Measurements from ENCODE around the gene INTS6L. TPM values are rescaled to one million over a fixed set of nuclear protein-coding genes. Genes with fewer than 3 reads are reported as not detected.
"Not testable (repeated sequence)": the region's sequence is repeated elsewhere in the genome, so short reads cannot be mapped to it uniquely, and the experiment has no call there.

INTS6L gene
- total RNA-seq, 1 donor from 2014 or later = 3.7 TPM

DNA sequence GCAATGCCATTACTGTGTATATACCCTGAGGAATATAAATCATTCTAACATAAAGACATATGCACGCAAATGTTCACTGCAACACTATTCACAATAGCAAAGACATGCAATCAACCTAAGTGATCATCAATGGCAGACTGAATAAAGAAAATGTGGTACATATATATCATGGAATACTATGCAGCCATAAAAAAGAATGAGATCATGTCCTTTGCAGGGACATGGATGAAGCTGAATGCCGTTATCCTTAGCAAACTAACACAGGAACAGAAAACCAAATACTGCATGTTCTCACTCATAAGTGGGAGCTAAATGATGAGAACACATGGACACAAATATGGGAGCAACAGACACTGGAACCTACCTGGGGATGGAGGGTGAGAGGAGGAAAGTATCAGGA is 73.6 kb downstream of the INTS6L start:
- DNase-seq (ENCODE audit: low spot score); intact Hi-C loops (cut with DNase I): not testable (repeated sequence)

DNA sequence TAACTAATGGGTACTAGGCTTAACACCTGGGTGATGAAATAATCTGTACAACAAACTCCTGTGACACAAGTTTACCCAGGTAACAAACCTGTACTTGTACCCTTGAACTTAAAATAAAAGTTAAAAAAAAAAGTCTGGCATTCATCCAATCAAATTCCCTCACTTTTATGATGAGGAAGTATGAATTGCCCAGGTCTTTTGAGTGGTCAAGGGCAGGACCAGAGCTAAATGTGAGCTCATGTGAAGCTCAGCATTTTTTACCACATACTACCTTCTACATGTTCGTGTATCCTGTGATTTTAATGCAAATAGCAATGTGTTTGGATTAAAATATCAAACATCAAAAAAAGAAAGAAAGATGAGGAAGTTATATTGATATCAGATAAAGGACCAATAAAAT is 74.0 kb downstream of the INTS6L start:
- intact Hi-C loops (cut with DNase I); DNase-seq (ENCODE audit: low spot score): not testable (repeated sequence)

DNA sequence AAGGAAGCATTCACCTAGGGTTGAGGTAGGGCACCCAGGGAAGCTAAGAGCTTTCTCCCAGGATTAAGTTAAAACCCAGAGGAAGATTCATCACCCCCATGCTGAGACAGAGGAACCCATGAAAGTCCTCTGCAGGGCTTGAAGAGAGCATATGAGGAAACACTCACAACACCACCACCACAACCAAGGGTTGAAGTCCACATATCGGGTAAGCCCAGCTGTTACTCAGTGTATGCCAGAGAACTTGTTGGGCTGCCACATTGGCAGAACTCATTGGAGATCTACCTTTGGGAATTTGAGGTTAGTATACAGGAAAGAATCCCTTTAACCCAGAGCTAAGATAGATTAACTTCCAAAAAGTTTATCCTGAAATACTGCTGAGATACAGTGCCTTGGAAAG is 75.1 kb downstream of the INTS6L start:
- DNase-seq (ENCODE audit: low spot score) = no peak
- intact Hi-C loops (cut with DNase I) = no loop called here

DNA sequence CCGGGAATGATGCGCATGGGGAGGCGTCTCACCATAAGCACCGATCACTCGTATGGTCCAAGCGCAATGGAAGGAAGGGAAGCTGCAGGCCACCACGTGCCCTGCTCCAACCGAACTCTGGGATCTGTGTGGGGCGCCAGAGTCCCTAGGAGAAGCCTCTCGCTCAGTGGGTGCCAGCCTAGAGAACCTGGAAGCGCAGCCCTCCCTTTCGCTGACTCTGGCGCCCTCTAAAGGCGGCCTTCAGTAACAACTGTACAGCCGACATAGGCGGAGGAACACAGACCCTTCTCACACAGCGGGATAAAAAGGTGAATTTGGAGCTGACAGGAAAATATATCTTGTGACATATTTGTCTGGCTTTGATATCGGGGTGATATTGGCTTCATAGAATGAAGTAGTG is 76.0 kb downstream of the INTS6L start:
- intact Hi-C loops (cut with DNase I) = no loop called here
- DNase-seq (ENCODE audit: low spot score) = no peak

DNA sequence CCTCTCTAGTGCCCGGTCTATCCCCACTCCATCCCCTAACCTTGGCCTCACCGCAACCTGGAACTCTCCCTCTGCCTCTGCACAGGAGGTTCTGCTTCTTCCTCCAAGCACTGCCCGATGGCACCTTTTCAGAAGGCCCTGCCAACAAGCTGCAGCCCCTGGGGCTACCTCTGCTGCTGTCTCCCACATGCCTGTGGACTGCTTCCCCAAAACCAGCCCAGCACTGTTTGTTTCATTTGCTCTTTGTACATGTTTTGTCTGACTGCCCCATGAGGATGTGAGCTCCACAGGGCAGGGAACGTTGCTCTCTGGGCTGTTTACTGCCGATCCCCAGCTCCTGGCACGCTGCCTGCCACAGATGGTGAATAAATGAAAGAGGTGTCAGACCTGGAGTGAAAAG is 85.4 kb downstream of the INTS6L start:
- intact Hi-C loops (cut with DNase I) = no loop called here

DNA sequence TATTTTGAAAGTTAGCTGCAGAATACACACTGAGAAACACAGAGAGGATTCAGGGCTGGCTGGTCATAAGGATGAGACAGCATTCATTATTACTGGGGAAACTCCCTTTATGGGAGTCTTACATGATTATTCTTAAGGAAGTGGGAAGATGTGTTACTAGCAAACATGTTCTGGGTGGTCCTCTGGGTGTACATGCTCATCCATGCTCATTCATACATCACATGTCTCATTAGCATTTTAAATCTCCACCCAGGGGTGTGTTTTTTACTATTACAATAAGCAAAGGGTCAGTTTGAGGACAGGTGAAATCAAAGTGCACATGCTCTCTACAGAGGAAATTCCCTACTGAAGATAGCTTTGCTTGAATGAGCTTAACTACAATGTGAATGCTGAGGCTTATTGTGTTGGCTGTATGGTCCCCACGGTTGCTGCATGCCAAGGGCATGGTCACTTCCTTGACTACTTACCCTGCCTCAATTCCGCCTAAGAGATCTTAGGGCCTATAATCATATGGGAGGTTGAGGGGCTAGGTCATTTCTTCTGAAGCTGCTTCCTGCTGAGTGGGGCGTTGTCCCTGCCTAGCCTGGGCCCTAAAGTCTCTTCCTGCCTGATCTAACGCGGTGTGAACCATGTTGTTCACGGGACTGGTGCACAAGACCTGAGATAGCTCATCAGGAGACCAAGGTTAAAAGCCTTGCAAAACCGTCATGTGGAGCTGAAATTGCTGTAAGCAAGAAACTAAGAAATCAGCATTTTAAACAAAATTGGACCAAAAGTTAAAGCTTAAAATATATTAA is 104.1 kb downstream of the INTS6L start:
- intact Hi-C loops (cut with DNase I); DNase-seq (ENCODE audit: low spot score): not testable (repeated sequence)

More for the DNA sequence above, 85.4 kb downstream of the INTS6L start:
- no peak for DNase-seq (ENCODE audit: low spot score)

DNA sequence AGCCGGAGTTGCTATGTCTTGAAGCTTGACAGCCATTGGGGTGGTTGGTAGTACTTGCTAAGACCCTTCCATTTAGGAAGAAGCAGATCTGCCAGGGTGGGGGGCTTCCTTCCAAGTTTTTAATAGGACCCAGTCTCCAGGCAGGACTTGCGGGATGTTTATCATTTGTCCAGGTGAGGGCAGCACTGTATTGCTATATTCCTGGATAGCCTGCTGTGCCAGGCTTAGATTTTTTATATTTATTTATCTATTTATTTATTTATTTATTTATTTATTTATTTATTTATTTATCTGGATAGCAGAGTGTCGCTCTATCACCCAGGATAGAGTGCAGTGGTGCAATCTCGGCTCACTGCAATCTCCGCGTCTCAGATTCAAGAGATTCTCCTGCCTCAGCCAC is 105.5 kb downstream of the INTS6L start:
- intact Hi-C loops (cut with DNase I) = no loop called here
- DNase-seq (ENCODE audit: low spot score) = no peak

DNA sequence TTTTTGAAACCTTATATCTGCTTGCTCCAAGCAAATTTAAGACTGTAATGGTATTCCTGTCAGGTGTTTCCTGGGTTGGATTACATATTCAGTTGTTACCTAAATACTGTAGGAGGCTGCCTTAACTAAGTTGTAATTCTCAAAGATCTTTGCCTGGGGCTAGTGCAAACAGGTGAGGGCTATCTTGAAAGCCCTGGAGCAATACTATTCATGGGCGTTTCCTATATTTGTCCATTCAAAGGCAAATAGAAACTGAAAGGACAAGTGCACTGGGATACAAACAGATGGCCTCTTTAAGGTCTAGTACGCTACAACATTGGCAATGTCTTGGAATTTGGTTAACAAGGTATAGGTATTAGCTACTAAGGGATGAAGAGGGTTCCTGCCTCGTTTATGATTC is 108.9 kb downstream of the INTS6L start:
- intact Hi-C loops (cut with DNase I) = no loop called here
- DNase-seq (ENCODE audit: low spot score) = no peak

Other genes with a start within 250 kb of the INTS6L start
- gene ETDC, start 211.2 kb upstream of the INTS6L start, total RNA-seq = not detected
- gene ZNF75D, start 176.6 kb upstream of the INTS6L start, total RNA-seq = 2.8 TPM
- 6.4 TPM for gene ZNF449, start 175.9 kb upstream of the INTS6L start, total RNA-seq
- 0.97 TPM for gene SMIM10L2A, start 98.7 kb upstream of the INTS6L start, total RNA-seq
- gene CT45A1, start 193.0 kb downstream of the INTS6L start, total RNA-seq = not detected
- gene CT45A3, start 247.5 kb downstream of the INTS6L start, total RNA-seq = not detected

Measured in cardiac septum (tissue), 1 donor.